Measurements from ENCODE around the gene MYBPC3.

MYBPC3 gene

GRCh38 chr11:47395223-47396048, 42.9 kb upstream of the MYBPC3 start:
- TF ChIP-seq CTCF (IDR thresholded peaks at IDR 0.05; ENCODE audit: low read depth, low read length) = no peak
- no peak for TF ChIP-seq MAX (IDR thresholded peaks at IDR 0.05; ENCODE audit: low read depth, low read length)
- DNase-seq (ENCODE audit: low read depth) = peak; percentile 79
- H3K4me3 ChIP-seq (ENCODE audit: low read depth, low read length) = peak overlapping the region; percentile 49

GRCh38 chr11:47394322-47395222, 42.1 kb upstream of the MYBPC3 start:
- TF ChIP-seq CTCF (IDR thresholded peaks at IDR 0.05; ENCODE audit: low read depth, low read length) (no peak), POLR2A (IDR thresholded peaks at IDR 0.05; ENCODE audit: extremely low read depth, insufficient read length) (peak; percentile 40), MYC (IDR thresholded peaks at IDR 0.05; ENCODE audit: low read depth, low read length) (peak; percentile 95), MAX (IDR thresholded peaks at IDR 0.05; ENCODE audit: low read depth, low read length) (peak; percentile 85)
- peak overlapping the region; percentile 49 for H3K4me3 ChIP-seq (ENCODE audit: low read depth, low read length)
- peak; percentile 95 for DNase-seq (ENCODE audit: low read depth)

- DNase-seq (ENCODE audit: low read depth) = no peak
- no peak for TF ChIP-seq CTCF (IDR thresholded peaks at IDR 0.05; ENCODE audit: low read depth, low read length)
- H3K4me3 ChIP-seq (ENCODE audit: low read depth, low read length) = no peak overlapping the region
Observed at GRCh38 chr11:47394050-47394321, 41.5 kb upstream of the MYBPC3 start.

- TF ChIP-seq MYC (IDR thresholded peaks at IDR 0.05; ENCODE audit: low read depth, low read length) = no peak
- DNase-seq (ENCODE audit: low read depth) = peak; percentile 87
- peak overlapping the region; percentile 42 for H3K4me3 ChIP-seq (ENCODE audit: low read depth, low read length)
Observed at GRCh38 chr11:47393163-47394049, 40.9 kb upstream of the MYBPC3 start.

GRCh38 chr11:47392546-47393162, 40.2 kb upstream of the MYBPC3 start:
- TF ChIP-seq MYC (IDR thresholded peaks at IDR 0.05; ENCODE audit: low read depth, low read length) (no peak), MAX (IDR thresholded peaks at IDR 0.05; ENCODE audit: low read depth, low read length) (no peak), POLR2A (IDR thresholded peaks at IDR 0.05; ENCODE audit: extremely low read depth, insufficient read length) (no peak), CTCF (IDR thresholded peaks at IDR 0.05; ENCODE audit: low read depth, low read length) (no peak)
- peak; percentile 67 for DNase-seq (ENCODE audit: low read depth)
- H3K4me3 ChIP-seq (ENCODE audit: low read depth, low read length) = no peak overlapping the region

All from NB4 (cell line).